ENCODE data around the gene EN2. TPM values are rescaled to one million over a fixed set of nuclear protein-coding genes. Genes with fewer than 3 reads are reported as not detected.

The EN2 gene
- total and polyA plus RNA-seq, 2 of the 13 experiments (the other 11 are each of a cell fraction or from before 2014, with no cell fraction given): not detected

DNA sequence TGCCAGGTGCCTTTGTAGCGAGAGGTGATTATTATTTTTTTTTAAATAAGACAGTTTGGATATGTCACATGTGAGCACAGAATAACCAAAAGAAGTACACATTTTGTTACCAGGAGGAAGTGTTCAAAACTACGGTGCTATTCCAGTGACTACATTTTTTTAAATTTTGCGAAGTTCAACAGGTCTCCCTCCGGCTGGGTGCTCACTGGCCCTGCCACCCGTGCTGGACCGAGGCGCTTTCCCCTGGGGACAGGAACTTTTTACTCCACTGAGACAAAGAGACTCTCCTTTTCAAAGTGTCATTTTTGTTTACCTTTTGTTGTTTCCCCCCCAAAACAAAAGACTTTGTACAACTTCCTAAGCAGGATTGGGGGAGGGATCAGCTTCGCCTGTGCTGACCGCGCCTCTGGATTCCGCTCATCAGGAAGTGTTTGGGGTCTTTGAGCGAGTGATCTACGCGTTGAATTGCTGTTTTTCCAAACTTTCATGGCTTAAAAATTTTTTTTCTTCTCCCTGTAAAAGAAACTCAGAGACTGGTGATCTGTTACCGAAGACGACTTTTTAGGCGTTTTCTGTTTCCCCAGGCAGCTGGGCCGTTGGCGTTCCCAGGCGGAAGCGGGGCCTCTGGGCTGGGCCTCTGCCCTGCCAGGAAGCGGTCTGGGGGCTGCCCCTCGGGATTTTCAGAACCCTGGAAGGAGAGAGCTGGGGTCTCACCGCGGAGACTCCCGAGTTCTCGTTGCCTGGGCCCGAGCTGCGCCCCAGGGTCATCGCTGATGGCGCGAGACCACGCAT, 7.2 kb downstream of the EN2 start:
- H4K20me1 ChIP-seq (ENCODE audit: insufficient read depth, low read length): peaks cover 4% of the 10 kb centered on the region; the same call in 1 of the 2 replicates
- H3K27me3 ChIP-seq (ENCODE audit: control insufficient read depth in 1 of 2, insufficient read depth in 2 of 2, low read length in 2 of 2): peaks cover 18 to 90% of the 10 kb centered on the region in 2 experiments
- no peak overlapping the region for H3K4me2 ChIP-seq (ENCODE audit: low read depth, low read length)
- intact Hi-C loops (cut with micrococcal nuclease; ENCODE audit: unreplicated experiment) (no loop called here), in situ Hi-C loops (cut with HindIII; ENCODE audit: extremely low pct_ligation_motif_present, low pct_unique_long_range_greater_than_20kb) (no loop called here)
- no peaks in the 10 kb centered on the region for H3K79me2 ChIP-seq (ENCODE audit: insufficient read depth, low read length)
- no peaks in the 10 kb centered on the region for H3K9me3 ChIP-seq (ENCODE audit: low read length)
- TF ChIP-seq, protein P1, sequence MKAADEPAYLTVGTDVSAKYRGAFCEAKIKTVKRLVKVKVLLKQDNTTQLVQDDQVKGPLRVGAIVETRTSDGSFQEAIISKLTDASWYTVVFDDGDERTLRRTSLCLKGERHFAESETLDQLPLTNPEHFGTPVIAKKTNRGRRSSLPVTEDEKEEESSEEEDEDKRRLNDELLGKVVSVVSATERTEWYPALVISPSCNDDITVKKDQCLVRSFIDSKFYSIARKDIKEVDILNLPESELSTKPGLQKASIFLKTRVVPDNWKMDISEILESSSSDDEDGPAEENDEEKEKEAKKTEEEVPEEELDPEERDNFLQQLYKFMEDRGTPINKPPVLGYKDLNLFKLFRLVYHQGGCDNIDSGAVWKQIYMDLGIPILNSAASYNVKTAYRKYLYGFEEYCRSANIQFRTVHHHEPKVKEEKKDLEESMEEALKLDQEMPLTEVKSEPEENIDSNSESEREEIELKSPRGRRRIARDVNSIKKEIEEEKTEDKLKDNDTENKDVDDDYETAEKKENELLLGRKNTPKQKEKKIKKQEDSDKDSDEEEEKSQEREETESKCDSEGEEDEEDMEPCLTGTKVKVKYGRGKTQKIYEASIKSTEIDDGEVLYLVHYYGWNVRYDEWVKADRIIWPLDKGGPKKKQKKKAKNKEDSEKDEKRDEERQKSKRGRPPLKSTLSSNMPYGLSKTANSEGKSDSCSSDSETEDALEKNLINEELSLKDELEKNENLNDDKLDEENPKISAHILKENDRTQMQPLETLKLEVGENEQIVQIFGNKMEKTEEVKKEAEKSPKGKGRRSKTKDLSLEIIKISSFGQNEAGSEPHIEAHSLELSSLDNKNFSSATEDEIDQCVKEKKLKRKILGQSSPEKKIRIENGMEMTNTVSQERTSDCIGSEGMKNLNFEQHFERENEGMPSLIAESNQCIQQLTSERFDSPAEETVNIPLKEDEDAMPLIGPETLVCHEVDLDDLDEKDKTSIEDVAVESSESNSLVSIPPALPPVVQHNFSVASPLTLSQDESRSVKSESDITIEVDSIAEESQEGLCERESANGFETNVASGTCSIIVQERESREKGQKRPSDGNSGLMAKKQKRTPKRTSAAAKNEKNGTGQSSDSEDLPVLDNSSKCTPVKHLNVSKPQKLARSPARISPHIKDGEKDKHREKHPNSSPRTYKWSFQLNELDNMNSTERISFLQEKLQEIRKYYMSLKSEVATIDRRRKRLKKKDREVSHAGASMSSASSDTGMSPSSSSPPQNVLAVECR (CRISPR knock-in tag; IDR thresholded peaks at IDR 0.05; ENCODE audit: borderline replicate concordance): no peak
- TF ChIP-seq KDM2A (CRISPR knock-in tag; IDR thresholded peaks at IDR 0.05; ENCODE audit: borderline replicate concordance, low read depth): no peak
- H3K36me3 ChIP-seq (replicated peaks in 1 of 2; ENCODE audit: control insufficient read depth in 1 of 2, insufficient read depth in 2 of 2, low read length in 2 of 2): no peaks in the 10 kb centered on the region
- H3K4me1 ChIP-seq (ENCODE audit: insufficient read depth, low read length): no peaks in the 10 kb centered on the region
- no peak overlapping the region for H3K4me3 ChIP-seq (replicated peaks in 1 of 3; ENCODE audit: insufficient read depth in 1 of 3, low read depth in 2 of 3, low read length in 3 of 3)
- no peak overlapping the region for H2AFZ ChIP-seq (ENCODE audit: low read length)
- H3K27ac ChIP-seq (ENCODE audit: extremely low read length, insufficient read depth, low read length): no peak overlapping the region
- POLR2A ChIA-PET: no interaction called here
- ATAC-seq: no peak
- BruUV-seq (replicated peaks): no TSS peak
- CTCF ChIA-PET (ENCODE audit: low intra/inter-chr PET ratio, low total read pairs): no interaction called here
- DNase-seq (ENCODE audit: low spot score): no peak
- FAIRE-seq: no peak
- no peak overlapping the region for H3K9ac ChIP-seq (ENCODE audit: insufficient read depth, low read depth, low read length)
- WGBS (ENCODE audit: low lambda C conversion rate): 54% methylated on average over 33 of the region's 33 CpGs

DNA sequence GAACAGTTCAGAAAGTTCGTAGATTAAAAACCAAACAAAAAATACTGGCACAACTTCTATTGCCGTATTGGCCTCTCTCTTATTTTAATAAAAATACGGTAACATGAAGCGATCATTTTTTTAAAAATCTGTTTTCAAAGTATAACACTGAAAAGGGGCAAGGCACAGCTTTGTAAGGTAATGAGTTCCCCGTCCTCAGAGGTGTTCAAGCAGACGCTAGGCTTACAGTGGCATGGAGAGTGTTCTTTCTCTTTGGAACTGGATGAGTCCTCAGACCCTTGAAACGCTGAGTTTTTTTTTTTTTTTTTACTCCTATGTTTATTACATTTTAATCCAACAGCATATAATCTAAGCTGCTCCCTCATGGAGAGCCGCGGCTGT, 7.8 kb downstream of the EN2 start:
- Histone ChIP-seq H2AFZ (ENCODE audit: low read length) (no peak overlapping the region), H3K4me2 (ENCODE audit: low read depth, low read length) (no peak overlapping the region), H4K20me1 (ENCODE audit: insufficient read depth, low read length) (peaks cover 4% of the 10 kb centered on the region; the same call in 1 of the 2 replicates), H3K9me3 (ENCODE audit: low read length) (no peaks in the 10 kb centered on the region), H3K27me3 (ENCODE audit: control insufficient read depth in 1 of 2, insufficient read depth in 2 of 2, low read length in 2 of 2) (peaks cover 18 to 90% of the 10 kb centered on the region in 2 experiments), H3K9ac (ENCODE audit: insufficient read depth, low read depth, low read length) (no peak overlapping the region), H3K36me3 (replicated peaks in 1 of 2; ENCODE audit: control insufficient read depth in 1 of 2, insufficient read depth in 2 of 2, low read length in 2 of 2) (no peaks in the 10 kb centered on the region), H3K79me2 (ENCODE audit: insufficient read depth, low read length) (no peaks in the 10 kb centered on the region), H3K4me3 (replicated peaks in 1 of 3; ENCODE audit: insufficient read depth in 1 of 3, low read depth in 2 of 3, low read length in 3 of 3) (no peak overlapping the region), H3K4me1 (ENCODE audit: insufficient read depth, low read length) (no peaks in the 10 kb centered on the region), H3K27ac (ENCODE audit: extremely low read length, insufficient read depth, low read length) (no peak overlapping the region)
- no peak for ATAC-seq
- no peak for FAIRE-seq
- WGBS (ENCODE audit: low lambda C conversion rate): 52% methylated on average over 9 of the region's 9 CpGs
- in situ Hi-C loops (cut with HindIII; ENCODE audit: extremely low pct_ligation_motif_present, low pct_unique_long_range_greater_than_20kb): no loop called here
- intact Hi-C loops (cut with micrococcal nuclease; ENCODE audit: unreplicated experiment): no loop called here
- no TSS peak for BruUV-seq (replicated peaks)
- no peak for DNase-seq (ENCODE audit: low spot score)
- ChIA-PET POLR2A (no interaction called here), CTCF (ENCODE audit: low intra/inter-chr PET ratio, low total read pairs) (no interaction called here)
- TF ChIP-seq ZNF7 (CRISPR knock-in tag; IDR thresholded peaks at IDR 0.05): no peak
- TF ChIP-seq ZNF569 (CRISPR knock-in tag; IDR thresholded peaks at IDR 0.05; ENCODE audit: borderline replicate concordance): no peak
- TF ChIP-seq, protein P2, sequence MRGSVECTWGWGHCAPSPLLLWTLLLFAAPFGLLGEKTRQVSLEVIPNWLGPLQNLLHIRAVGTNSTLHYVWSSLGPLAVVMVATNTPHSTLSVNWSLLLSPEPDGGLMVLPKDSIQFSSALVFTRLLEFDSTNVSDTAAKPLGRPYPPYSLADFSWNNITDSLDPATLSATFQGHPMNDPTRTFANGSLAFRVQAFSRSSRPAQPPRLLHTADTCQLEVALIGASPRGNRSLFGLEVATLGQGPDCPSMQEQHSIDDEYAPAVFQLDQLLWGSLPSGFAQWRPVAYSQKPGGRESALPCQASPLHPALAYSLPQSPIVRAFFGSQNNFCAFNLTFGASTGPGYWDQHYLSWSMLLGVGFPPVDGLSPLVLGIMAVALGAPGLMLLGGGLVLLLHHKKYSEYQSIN (CRISPR knock-in tag; IDR thresholded peaks at IDR 0.05; ENCODE audit: borderline replicate concordance): no peak
- TF ChIP-seq NFATC3 (CRISPR knock-in tag; IDR thresholded peaks at IDR 0.05): no peak
- TF ChIP-seq, protein P3, sequence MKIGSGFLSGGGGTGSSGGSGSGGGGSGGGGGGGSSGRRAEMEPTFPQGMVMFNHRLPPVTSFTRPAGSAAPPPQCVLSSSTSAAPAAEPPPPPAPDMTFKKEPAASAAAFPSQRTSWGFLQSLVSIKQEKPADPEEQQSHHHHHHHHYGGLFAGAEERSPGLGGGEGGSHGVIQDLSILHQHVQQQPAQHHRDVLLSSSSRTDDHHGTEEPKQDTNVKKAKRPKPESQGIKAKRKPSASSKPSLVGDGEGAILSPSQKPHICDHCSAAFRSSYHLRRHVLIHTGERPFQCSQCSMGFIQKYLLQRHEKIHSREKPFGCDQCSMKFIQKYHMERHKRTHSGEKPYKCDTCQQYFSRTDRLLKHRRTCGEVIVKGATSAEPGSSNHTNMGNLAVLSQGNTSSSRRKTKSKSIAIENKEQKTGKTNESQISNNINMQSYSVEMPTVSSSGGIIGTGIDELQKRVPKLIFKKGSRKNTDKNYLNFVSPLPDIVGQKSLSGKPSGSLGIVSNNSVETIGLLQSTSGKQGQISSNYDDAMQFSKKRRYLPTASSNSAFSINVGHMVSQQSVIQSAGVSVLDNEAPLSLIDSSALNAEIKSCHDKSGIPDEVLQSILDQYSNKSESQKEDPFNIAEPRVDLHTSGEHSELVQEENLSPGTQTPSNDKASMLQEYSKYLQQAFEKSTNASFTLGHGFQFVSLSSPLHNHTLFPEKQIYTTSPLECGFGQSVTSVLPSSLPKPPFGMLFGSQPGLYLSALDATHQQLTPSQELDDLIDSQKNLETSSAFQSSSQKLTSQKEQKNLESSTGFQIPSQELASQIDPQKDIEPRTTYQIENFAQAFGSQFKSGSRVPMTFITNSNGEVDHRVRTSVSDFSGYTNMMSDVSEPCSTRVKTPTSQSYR (CRISPR knock-in tag; IDR thresholded peaks at IDR 0.05; ENCODE audit: borderline replicate concordance): no peak
- no peak for TF ChIP-seq ZNF652 (CRISPR knock-in tag; IDR thresholded peaks at IDR 0.05; ENCODE audit: borderline replicate concordance, low read depth)
- TF ChIP-seq MTF2 (CRISPR knock-in tag; IDR thresholded peaks at IDR 0.05; ENCODE audit: borderline replicate concordance): no peak

Data from HepG2 (cell line).